Subcutaneous preadipocyte (primary cell): Measurements from ENCODE around the gene SERPING1. TPM values are rescaled to one million over a fixed set of nuclear protein-coding genes. Genes with fewer than 3 reads are reported as not detected.

Experiments used
- small RNA-seq: library from RNA; depleted of rRNA; stranded (forward); fragments of <200 nt; gene quantifications from one replicate; pipeline ENCODE3, GENCODE V24; 2012
- total RNA-seq: library from RNA; depleted of rRNA; stranded (reverse); fragments of >200 nt; gene quantifications from 2 replicates; pipeline ENCODE4 v1.2.3, GENCODE V29; 2012

Gene SERPING1
- 6.5 and 48.9 TPM in 2 replicates for total RNA-seq

GRCh38 chr11:57597461-57597915 lies at the start of gene SERPING1:
Gene SERPING1, plus strand, starts transcription at chr11:57597685. Its CDS starts 586 bp downstream, at chr11:57598271.

GRCh38 chr11:57567515-57568329 lies 29.8 kb upstream of the SERPING1 start, which contains the start of gene UBE2L6:
Gene UBE2L6, minus strand, starts transcription at chr11:57567672. Its CDS starts 61 bp downstream, at chr11:57567611.

GRCh38 chr11:57649826-57650738 lies 52.6 kb downstream of the SERPING1 start, which contains the start of gene YPEL4:
Gene YPEL4, minus strand, starts transcription at chr11:57649912. Its CDS starts 2,805 bp downstream, at chr11:57647107.

DNA sequence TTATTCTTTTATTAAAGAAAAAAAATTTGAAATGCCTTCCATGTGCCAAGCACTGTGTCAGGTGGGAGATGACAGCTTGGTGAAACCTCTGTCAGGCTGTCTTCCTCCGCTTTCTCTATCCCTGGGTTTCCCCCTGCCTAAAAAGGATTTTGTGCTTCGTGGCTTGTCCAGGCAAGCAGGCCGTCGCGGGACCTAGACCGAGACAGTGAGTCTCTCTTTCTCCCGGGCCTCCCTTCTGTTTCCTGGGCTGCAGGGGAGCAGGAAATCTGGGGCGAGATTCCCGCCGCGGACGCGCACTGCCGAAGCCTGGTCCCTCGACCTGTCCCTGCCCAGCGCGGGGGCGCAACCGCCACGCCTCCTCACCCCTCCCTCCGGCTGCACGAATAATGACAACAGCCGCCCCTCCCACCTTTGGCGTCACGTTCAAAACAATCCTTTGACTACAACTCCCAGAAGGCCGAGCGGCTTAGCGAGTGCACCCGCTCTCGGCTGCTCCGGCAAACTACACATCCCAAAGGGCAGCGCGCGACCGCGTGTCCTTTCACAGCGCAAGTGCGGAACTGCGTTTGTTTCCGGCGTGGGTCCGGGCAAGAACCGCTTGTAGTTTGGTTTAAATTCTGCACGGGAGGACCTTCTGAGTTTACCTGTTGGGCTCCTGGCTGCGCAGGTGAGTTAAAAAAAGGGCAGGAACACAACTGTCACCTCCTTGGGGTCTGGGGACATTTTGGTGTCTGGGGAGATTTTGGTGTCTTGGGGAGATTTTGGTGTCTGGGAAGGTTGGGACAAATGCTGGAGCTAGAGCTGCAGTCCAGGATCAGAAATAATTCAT lies 59.9 kb downstream of the SERPING1 start, which contains the start of gene CLP1:
Gene CLP1 (plus strand): TSS at position 569 of the 829 bp plus-strand sequence. CDS start 1,715 bp downstream, outside the sequence.

Small RNA genes within 50 kb of the gene (small RNA-seq; reads per million reads assigned to genes)
- 1,182 reads per million, percentile 100 among the genes with 10 or more reads in this experiment for gene MIR130A

Other genes with a start within 250 kb of the SERPING1 start
- not detected in 2 replicates for gene PRG3, start 216.5 kb upstream of the SERPING1 start, total RNA-seq
- not detected in 2 replicates for gene PRG2, start 207.0 kb upstream of the SERPING1 start, total RNA-seq
- 172 and 210 TPM in 2 replicates for gene SLC43A3, start 170.6 kb upstream of the SERPING1 start, total RNA-seq
- gene RTN4RL2, start 137.2 kb upstream of the SERPING1 start, total RNA-seq = 0.39 and 1.5 TPM in 2 replicates
- gene SLC43A1, start 82.0 kb upstream of the SERPING1 start, total RNA-seq = 24.6 and 27.4 TPM in 2 replicates
- 30.9 and 33.4 TPM in 2 replicates for gene TIMM10, start 66.9 kb upstream of the SERPING1 start, total RNA-seq
- gene SMTNL1, start 60.1 kb upstream of the SERPING1 start, total RNA-seq = not detected in 2 replicates
- 53.0 and 104 TPM in 2 replicates for gene UBE2L6, start 30.0 kb upstream of the SERPING1 start, total RNA-seq
- gene YPEL4, start 52.2 kb downstream of the SERPING1 start, total RNA-seq = 0.39 and 0.73 TPM in 2 replicates
- gene CLP1, start 60.1 kb downstream of the SERPING1 start, total RNA-seq = 17.6 and 20.9 TPM in 2 replicates
- gene ZDHHC5, start 70.4 kb downstream of the SERPING1 start, total RNA-seq = 38.2 and 56.1 TPM in 2 replicates
- gene MED19, start 114.5 kb downstream of the SERPING1 start, total RNA-seq = 13.6 and 14.5 TPM in 2 replicates
- gene TMX2, start 114.9 kb downstream of the SERPING1 start, total RNA-seq = 67.2 and 80.3 TPM in 2 replicates
- 49.5 and 65.0 TPM in 2 replicates for gene SELENOH, start 143.8 kb downstream of the SERPING1 start, total RNA-seq
- not detected in 2 replicates for gene BTBD18, start 154.1 kb downstream of the SERPING1 start, total RNA-seq
- gene CTNND1, start 164.1 kb downstream of the SERPING1 start, total RNA-seq = 81.6 and 98.1 TPM in 2 replicates